ENCODE data around the gene RTBDN.

RTBDN gene

GRCh38 chr19:12868540-12869112 is 34.2 kb upstream of the RTBDN start:
- Histone ChIP-seq H3K4me3 (replicated peaks; ENCODE audit: insufficient read depth, low read length) (no peak overlapping the region), H3K27ac (replicated peaks) (no peak overlapping the region), H3K27me3 (ENCODE audit: insufficient read depth, poor library complexity, severe bottlenecking) (no peaks in the 10 kb centered on the region)
- no peak for DNase-seq (ENCODE audit: low read depth in 1 of 2, low spot score in 1 of 2)
- no peak for TF ChIP-seq REST (IDR thresholded peaks at IDR 0.05; ENCODE audit: insufficient replicate concordance, low read depth)
- no peak for TF ChIP-seq POLR2AphosphoS5 (IDR thresholded peaks at IDR 0.05; ENCODE audit: low read depth)
- TF ChIP-seq GABPA (IDR thresholded peaks at IDR 0.05; ENCODE audit: low read depth): no peak
- TF ChIP-seq CTCF (IDR thresholded peaks at IDR 0.05; ENCODE audit: insufficient read depth, low read length): no peak
- no peak for TF ChIP-seq SPI1 (IDR thresholded peaks at IDR 0.05; ENCODE audit: borderline replicate concordance, low read depth)

- no peak overlapping the region for H3K27ac ChIP-seq (replicated peaks)
- no peak for DNase-seq (ENCODE audit: low read depth in 1 of 2, low spot score in 1 of 2)
Observed at GRCh38 chr19:12867120-12868099, 33.0 kb upstream of the RTBDN start.

More at GRCh38 chr19:12867120-12868099, 33.0 kb upstream of the RTBDN start:
- TF ChIP-seq REST (IDR thresholded peaks at IDR 0.05; ENCODE audit: insufficient replicate concordance, low read depth) (no peak), CTCF (IDR thresholded peaks at IDR 0.05; ENCODE audit: insufficient read depth, low read length) (no peak), SPI1 (IDR thresholded peaks at IDR 0.05; ENCODE audit: borderline replicate concordance, low read depth) (no peak), POLR2AphosphoS5 (IDR thresholded peaks at IDR 0.05; ENCODE audit: low read depth) (no peak), GABPA (IDR thresholded peaks at IDR 0.05; ENCODE audit: low read depth) (no peak)
- Histone ChIP-seq H3K4me3 (replicated peaks; ENCODE audit: insufficient read depth, low read length) (no peak overlapping the region), H3K27me3 (ENCODE audit: insufficient read depth, poor library complexity, severe bottlenecking) (no peaks in the 10 kb centered on the region)

Data from HL-60 (cell line).